Pancreas (tissue), 10 donors: Measurements from ENCODE around the gene S100A13. TPM values are rescaled to one million over a fixed set of nuclear protein-coding genes. Genes with fewer than 3 reads are reported as not detected.
"Not testable (repeated sequence)": the region's sequence is repeated elsewhere in the genome, so short reads cannot be mapped to it uniquely, and the experiment has no call there.

Experiments used
- ATAC-seq, 4 donors: fragments of 200-7000 bp; cut with Tn5 transposase; one replicate each; pipeline versions ENCODE4 v1.8.0 to v1.9.1; 2020; ENCODE audit warnings: mild to moderate bottlenecking in 4 of 4, moderate library complexity in 4 of 4
- DNase-seq, 6 donors: peaks; one replicate each; pipeline ENCODE4 v3.0.0-alpha.2; 2020
- FAIRE-seq: peaks from 2 replicates; lab custom pipeline; 2012; peaks lifted over from hg19 to GRCh38; lab: Jason Lieb, UNC
- H3K27ac ChIP-seq, 4 donors: fragments of 200-600 bp; sonication (generic); 1 replicate in 3 of 4; 2 replicates in 1 of 4; pipeline versions ENCODE4 v1.5.0 to v1.8.0; 2020
- H3K27me3 ChIP-seq, 4 donors: fragments of 200-600 bp; one replicate each; pipeline ENCODE4 v1.8.0; 2021
- H3K36me3 ChIP-seq, 3 donors: fragments of 200-600 bp; sonication (generic) in 1 of 3; one replicate each; pipeline versions ENCODE4 v1.5.0 to v1.8.0; 2020 to 2021
- H3K4me1 ChIP-seq, 3 donors: fragments of 200-600 bp; one replicate each; pipeline ENCODE4 v1.8.0; 2021
- H3K4me3 ChIP-seq, 4 donors: fragments of 200-600 bp; sonication (generic) in 2 of 4; one replicate each; pipeline versions ENCODE4 v1.5.0 to v1.8.0; 2020 to 2021
- H3K9me3 ChIP-seq, 4 donors: fragments of 200-600 bp; one replicate each; pipeline ENCODE4 v1.8.0; 2021
- CTCF ChIP-seq, 4 donors: fragments of 200-600 bp; sonication (generic) in 3 of 4; IDR thresholded peaks; one replicate each; pipeline versions ENCODE4 v1.5.0 to v1.8.0; 2021; ENCODE audit warnings: antibody characterized with exemption in 4 of 4
- WGBS, 2 donors: extraction: QIAGEN DNeasy Blood & Tissue Kit; methylation state at CpG; one replicate each; pipeline ENCODE4 v1.1.7; 2013; 5-methylcytosine and 5-hydroxymethylcytosine counted together
- intact Hi-C, 3 donors: fragments of 100-400 bp; cut with DNase I; formaldehyde crosslinking; loops; one replicate each; pipeline versions ENCODE4 v1.11.1 to v1.14.2; 2022
- polyA plus RNA-seq, 2 donors: library from polyadenylated mRNA; stranded (reverse); fragments of 200-250 nt; gene quantifications; one replicate each; pipeline ENCODE4 v1.2.3, GENCODE V29; 2013
- total RNA-seq, 6 donors: library from RNA; stranded (reverse); fragmentation: NEBNext Ultra II Directional in 4 of 6; extraction: Animal tissue kit (Norgen Biotek cat#: 25700) in 4 of 6; gene quantifications; one replicate each; pipeline versions ENCODE4 v1.2.1 to v1.2.4, GENCODE V29; 2021 to 2023
- donor health status: healthy with polysubstance abuse.
- donor health status: DM: no; HTN: no; CAD: no; lungs with moderate emphysema.
- donor health status: DM: no; HTN: no; CAD: no.
- donor health status: control.
- donor health status: control.
- donor health status: Bipolar disorder and iron deficiency.
- donor health status: DM: yes; HTN: yes; CAD: no.
- donor health status: DM: no; HTN: no; CAD: no.
- donor health status: DM: no; HTN: no; CAD: no.
- donor health status: DM: yes; HTN: yes; CAD: no.

The S100A13 gene
- total and polyA plus RNA-seq, 8 donors: 22.0 to 125 (median 39.5) TPM

GRCh38 chr1:153670257-153670858 lies 43.1 kb upstream of the S100A13 start:
- peak in 1 of 6 donors; percentile 65 for DNase-seq

GRCh38 chr1:153669606-153670005 lies 42.3 kb upstream of the S100A13 start:
- Histone ChIP-seq H3K4me3 (peak overlapping the region in 3 of 4 donors; percentile 52 to 88 (median 85)), H3K4me1 (peaks cover 10 to 20% (median 19%) of the 10 kb centered on the region in 3 donors), H3K36me3 (peaks cover 4 to 42% (median 32%) of the 10 kb centered on the region in 3 donors), H3K9me3 (no peaks in the 10 kb centered on the region), H3K27me3 (no peaks in the 10 kb centered on the region), H3K27ac (no peak overlapping the region)
- intact Hi-C loops: no loop called here
- FAIRE-seq: no peak
- no peak for DNase-seq
- 50 to 75% methylated on average over 6 of the region's 6 CpGs for WGBS, 2 donors
- ATAC-seq: no peak
- no peak for TF ChIP-seq CTCF (IDR thresholded peaks at IDR 0.05)

More at GRCh38 chr1:153670257-153670858, 43.1 kb upstream of the S100A13 start:
- intact Hi-C loops: no loop called here
- Histone ChIP-seq H3K4me3 (peak overlapping the region; percentile 52 to 88 (median 78)), H3K4me1 (peaks cover 10 to 20% (median 19%) of the 10 kb centered on the region in 3 donors), H3K27ac (peak overlapping the region; percentile 32 to 80 (median 50)), H3K27me3 (no peaks in the 10 kb centered on the region), H3K36me3 (peaks cover 4 to 35% (median 27%) of the 10 kb centered on the region in 3 donors), H3K9me3 (no peaks in the 10 kb centered on the region)
- ATAC-seq (peak; percentile 6 to 23 (median 20)), FAIRE-seq (no peak)
- 1% methylated on average over 22 of the region's 22 CpGs for WGBS, 2 donors
- TF ChIP-seq CTCF (IDR thresholded peaks at IDR 0.05): no peak

GRCh38 chr1:153668672-153669071 lies 41.4 kb upstream of the S100A13 start:
- FAIRE-seq, H3K27me3 ChIP-seq, H3K9me3 ChIP-seq, H3K27ac ChIP-seq, intact Hi-C loops, ATAC-seq, H3K4me3 ChIP-seq: not testable (repeated sequence)
- WGBS, 2 donors: 95 to 96% methylated on average over 8 of the region's 8 CpGs
- peaks cover 10 to 20% (median 19%) of the 10 kb centered on the region in 3 donors for H3K4me1 ChIP-seq
- DNase-seq: peak in 1 of 6 donors; percentile 11
- H3K36me3 ChIP-seq: peaks cover 4 to 51% (median 42%) of the 10 kb centered on the region in 3 donors

GRCh38 chr1:153667439-153667838 lies 40.1 kb upstream of the S100A13 start:
- H3K36me3 ChIP-seq: peaks cover 9 to 62% (median 49%) of the 10 kb centered on the region in 3 donors
- 84 to 89% methylated on average over 4 of the region's 4 CpGs for WGBS, 2 donors
- ATAC-seq (no peak), DNase-seq (no peak), FAIRE-seq (no peak)
- intact Hi-C loops: no loop called here
- no peak overlapping the region for H3K27ac ChIP-seq
- H3K4me1 ChIP-seq: peaks cover 10 to 20% (median 19%) of the 10 kb centered on the region in 3 donors
- H3K9me3 ChIP-seq: no peaks in the 10 kb centered on the region
- H3K4me3 ChIP-seq: no peak overlapping the region
- no peak for TF ChIP-seq CTCF (IDR thresholded peaks at IDR 0.05)
- no peaks in the 10 kb centered on the region for H3K27me3 ChIP-seq

- no peak overlapping the region for H3K4me3 ChIP-seq
- WGBS, 2 donors: 84 to 86% methylated on average over 5 of the region's 5 CpGs
- no peak overlapping the region for H3K27ac ChIP-seq
- intact Hi-C loops: no loop called here
- H3K9me3 ChIP-seq: no peaks in the 10 kb centered on the region
- H3K36me3 ChIP-seq: peaks cover 15 to 70% (median 53%) of the 10 kb centered on the region in 3 donors
- no peaks in the 10 kb centered on the region for H3K27me3 ChIP-seq
- peaks cover 0 to 12% (median 6%) of the 10 kb centered on the region in 3 donors for H3K4me1 ChIP-seq
- DNase-seq (no peak), ATAC-seq (no peak), FAIRE-seq (no peak)
- no peak for TF ChIP-seq CTCF (IDR thresholded peaks at IDR 0.05)
Observed at GRCh38 chr1:153663211-153663610, 35.9 kb upstream of the S100A13 start.
